Upper lobe of left lung (tissue), 4 donors: ENCODE measurements around the gene MACROD2.

Experiments used
- CTCF ChIP-seq, 6 experiments: fragments of 450-650 bp in 4 of 6; fragments of 200-600 bp in 2 of 6; sonication (generic) in 2 of 6; IDR thresholded peaks; one replicate each; pipeline ENCODE4 v1.5.1; 2016 to 2019; ENCODE audit warnings: antibody characterized with exemption in 6 of 6
- EP300 ChIP-seq, 4 donors: sonication (generic); formaldehyde crosslinking; IDR thresholded peaks; one replicate each; pipeline ENCODE4 v1.5.1; 2017; ENCODE audit warnings: antibody characterized with exemption in 4 of 4, control low read depth in 2 of 4
- POLR2A ChIP-seq, 4 donors: fragments of 450-650 bp; IDR thresholded peaks; one replicate each; pipeline ENCODE4 v1.5.1; 2016 to 2017; ENCODE audit warnings: antibody characterized with exemption in 4 of 4, mild to moderate bottlenecking in 2 of 4
- POLR2AphosphoS5 ChIP-seq, 2 donors: sonication (generic); formaldehyde crosslinking; IDR thresholded peaks; one replicate each; pipeline ENCODE4 v1.5.1; 2017; ENCODE audit warnings: antibody characterized with exemption in 2 of 2

- TF ChIP-seq POLR2A (IDR thresholded peaks at IDR 0.05) = no peak
- no peak for TF ChIP-seq POLR2AphosphoS5 (IDR thresholded peaks at IDR 0.05)
- TF ChIP-seq EP300 (IDR thresholded peaks at IDR 0.05) = no peak
- no peak for TF ChIP-seq CTCF (IDR thresholded peaks at IDR 0.05)
These were observed 299.9 kb downstream of the MACROD2 start for GRCh38 chr20:14295238-14295637.
